GM12801 (cell line): ENCODE data around the gene WNT3A.

ENCODE experiments used
- TF ChIP-seq, protein P1 (sequence below): IDR thresholded peaks from one replicate; pipeline ENCODE4 v1.5.1; 2011; ENCODE audit warnings: control low read depth; ENCODE audit not compliant: insufficient read length; ENCODE audit errors: extremely low read depth

Gene WNT3A

DNA sequence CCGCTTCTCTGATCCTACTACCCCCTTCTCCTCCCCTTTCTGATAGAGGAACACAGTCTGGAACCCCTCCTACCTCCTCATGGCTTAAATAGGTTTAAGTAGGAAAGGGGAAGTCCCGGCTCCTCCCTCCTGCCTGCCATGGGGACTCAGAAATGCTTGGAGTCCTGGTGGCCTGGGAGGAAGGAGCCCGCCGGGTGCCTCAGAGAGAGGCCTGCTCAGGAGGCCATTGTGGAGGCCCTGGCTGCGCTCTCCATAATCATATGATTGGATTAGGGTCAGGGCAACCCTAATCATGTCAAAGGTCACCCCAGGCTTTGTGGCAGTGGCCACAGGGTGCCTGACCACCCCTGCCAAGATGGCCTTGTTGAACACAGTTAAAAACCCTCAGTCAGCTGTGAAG is 29.0 kb downstream of the WNT3A start:
- TF ChIP-seq, protein P1, sequence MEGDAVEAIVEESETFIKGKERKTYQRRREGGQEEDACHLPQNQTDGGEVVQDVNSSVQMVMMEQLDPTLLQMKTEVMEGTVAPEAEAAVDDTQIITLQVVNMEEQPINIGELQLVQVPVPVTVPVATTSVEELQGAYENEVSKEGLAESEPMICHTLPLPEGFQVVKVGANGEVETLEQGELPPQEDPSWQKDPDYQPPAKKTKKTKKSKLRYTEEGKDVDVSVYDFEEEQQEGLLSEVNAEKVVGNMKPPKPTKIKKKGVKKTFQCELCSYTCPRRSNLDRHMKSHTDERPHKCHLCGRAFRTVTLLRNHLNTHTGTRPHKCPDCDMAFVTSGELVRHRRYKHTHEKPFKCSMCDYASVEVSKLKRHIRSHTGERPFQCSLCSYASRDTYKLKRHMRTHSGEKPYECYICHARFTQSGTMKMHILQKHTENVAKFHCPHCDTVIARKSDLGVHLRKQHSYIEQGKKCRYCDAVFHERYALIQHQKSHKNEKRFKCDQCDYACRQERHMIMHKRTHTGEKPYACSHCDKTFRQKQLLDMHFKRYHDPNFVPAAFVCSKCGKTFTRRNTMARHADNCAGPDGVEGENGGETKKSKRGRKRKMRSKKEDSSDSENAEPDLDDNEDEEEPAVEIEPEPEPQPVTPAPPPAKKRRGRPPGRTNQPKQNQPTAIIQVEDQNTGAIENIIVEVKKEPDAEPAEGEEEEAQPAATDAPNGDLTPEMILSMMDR, result no peak

DNA sequence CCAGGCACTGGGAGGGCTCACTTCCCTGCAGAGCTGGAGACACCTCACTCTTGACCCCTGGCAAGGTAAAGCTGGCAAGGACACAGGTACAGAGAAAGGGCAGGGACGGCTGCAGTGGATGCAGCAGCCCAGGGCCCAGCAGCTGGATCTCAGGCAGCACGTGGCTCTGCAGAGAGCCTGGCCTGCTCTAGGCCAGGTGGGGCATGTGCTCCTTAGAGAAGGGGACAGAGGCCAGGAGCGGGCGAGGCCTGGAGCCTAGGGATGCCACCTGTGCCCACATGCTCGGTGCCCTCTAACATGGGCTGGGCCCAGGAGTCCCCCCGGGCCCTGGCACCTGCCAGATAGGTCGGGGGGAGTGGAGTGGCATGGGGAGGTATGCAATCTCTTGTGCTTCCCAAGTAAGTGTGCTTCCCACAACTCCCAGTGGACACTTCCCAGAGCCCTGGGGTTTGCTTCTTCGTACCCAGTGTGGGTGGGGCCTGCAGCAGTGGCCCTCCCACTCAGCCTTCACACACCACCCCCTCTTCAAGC is 30.0 kb downstream of the WNT3A start:
- TF ChIP-seq, protein P1, result no peak

DNA sequence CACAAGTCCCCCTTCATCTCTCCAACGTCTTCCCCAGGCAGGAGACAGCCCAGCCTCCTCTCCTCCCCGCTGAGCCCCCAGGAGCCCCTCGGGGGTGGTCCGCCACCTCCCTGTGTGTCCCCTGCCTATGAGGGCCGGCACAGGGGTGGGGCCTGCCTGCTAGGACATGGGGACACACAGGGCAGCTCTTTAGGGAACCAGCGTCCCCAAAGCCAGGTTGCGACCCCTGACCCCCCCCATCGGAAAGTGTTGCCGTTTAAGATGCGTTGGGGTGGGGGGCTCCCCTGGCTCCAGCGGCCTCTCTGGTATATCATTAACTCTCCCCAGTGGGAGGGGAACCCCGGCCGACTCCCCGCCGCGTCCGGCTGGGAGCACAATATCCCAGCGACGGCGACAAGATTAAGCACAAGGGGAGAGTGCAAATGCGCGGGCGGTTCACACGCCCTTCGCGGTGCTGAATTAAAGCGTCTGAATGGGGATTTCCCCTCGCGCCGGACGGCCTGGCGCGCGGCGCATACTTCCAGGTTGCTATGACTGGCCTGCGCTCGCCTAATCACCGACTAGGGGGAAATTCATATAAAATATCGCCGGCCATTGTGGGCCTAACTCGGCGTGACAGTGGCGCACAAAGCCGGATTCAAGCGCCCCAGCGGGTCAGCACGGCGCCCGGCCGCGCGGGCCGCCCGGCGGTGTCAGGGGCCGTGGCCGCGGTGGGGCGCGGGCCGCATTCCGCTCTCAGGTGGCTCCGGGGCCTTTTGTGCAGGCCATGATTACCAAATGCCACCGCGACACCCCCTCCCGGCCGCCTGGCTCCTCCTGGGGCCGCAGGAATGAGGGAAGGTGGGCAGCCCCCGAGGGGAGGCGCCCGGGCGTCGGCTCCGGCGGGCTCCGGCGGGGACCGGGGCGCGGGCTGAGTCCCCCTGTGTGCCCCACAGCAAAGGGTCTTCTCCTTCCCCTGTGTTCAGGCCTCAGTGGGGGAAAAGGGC is 30.9 kb downstream of the WNT3A start:
- TF ChIP-seq, protein P1, result no peak

DNA sequence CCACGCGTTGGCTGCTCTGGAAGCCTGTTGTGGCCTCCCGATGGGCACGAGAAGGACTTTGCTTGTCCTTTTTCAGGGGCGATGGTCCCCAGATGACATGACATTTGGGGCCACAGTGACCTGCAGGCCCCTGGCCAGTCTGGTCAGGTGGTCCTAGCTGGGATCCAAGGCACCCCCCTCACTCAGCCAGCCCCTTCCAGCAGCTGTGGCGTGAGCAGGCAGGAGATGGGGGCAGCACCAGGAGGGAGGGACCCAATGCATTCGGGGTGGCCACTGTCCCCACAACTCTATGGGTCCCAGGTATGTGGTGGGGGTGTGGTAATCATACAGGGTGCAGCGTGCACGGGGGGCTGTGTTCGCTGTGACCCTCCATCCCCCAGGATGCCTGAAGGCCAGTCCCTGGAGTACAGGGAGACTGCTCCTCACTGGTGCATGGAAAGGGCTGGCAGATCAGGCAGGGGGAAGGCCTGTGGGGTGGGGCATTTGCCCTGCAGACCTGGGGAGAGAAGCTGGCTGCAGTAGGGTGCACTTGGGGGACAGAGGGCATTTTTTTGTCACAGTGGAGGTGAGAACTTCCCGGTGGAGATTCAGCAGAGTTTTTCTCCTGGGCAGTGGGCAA is 31.7 kb downstream of the WNT3A start:
- TF ChIP-seq, protein P1, result no peak

DNA sequence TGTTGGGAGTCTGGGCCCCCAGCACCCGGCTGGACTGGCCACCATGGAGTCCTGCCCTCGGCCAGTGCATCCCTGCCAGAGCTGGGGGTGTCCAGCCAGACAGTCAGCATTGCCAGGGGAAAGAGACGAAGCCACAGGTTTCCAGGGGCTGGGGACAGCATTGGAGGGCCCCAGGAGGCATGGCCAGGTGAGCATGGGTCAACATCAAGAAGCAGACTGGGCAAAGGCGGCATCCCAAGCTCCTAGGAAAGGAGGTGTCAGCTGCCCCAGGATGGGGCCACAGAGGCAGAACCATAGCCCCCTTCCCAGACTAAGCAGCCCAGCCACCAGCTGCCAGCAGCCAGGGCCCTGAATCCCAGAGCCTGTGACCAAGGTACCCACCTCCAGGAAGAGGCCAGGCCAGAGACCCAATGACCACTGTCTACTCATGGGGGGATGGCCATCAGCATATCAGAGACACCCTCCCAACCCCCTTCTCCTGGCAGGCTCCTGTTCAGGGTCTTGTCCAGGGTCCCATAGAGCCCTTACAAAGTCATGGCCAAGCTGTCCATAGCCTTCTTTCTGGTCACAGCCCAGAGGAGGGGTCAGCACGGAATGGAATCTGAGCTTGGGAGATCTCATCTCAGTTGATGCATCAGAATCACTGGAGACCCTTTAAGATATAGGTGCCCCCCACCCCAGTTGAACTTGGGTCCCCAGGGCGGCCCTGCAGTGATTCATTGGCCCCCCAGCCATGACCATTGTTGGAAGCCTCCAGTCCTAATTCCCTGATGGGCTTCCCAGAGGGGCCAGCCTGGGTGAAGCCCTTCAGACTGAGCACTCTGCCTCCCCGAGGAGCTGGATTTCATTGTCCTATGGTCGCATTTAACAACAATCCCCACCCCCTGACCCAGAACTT is 32.5 kb downstream of the WNT3A start:
- TF ChIP-seq, protein P1, result no peak

DNA sequence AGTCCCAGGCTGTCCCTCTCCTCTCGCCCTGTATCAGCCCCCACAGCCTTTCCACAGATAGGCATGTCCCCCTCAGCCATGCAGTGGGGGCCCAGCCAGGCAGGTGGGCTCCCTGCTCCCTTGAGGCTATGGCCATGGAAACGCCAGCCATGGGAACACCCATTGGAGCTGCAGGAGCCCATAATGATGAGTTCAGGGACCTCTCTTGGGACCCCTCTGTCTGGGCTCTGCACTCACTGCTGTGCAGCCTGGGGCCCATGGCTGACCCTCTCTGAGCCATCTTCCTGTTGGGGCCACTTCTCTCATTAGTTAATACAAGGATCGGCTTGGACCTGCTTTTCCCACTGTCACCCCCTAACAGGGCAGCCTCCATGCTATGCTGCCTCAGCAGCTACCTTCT is 33.2 kb downstream of the WNT3A start:
- TF ChIP-seq, protein P1, result no peak
